HG03095 (cell line): ENCODE data around the gene TBC1D22A.

Source experiments
- ATAC-seq: cut with Tn5 transposase; IDR thresholded peaks from one replicate; pipeline ENCODE4 v1.9.1; 2021; ENCODE audit warnings: moderate library complexity; ENCODE audit not compliant: unreplicated experiment

The TBC1D22A gene

GRCh38 chr22:47065756-47066615, 303.5 kb downstream of the TBC1D22A start:
- no peak for ATAC-seq

- ATAC-seq = no peak
Observed at GRCh38 chr22:47066616-47066905, 304.1 kb downstream of the TBC1D22A start.

- no peak for ATAC-seq
Observed at GRCh38 chr22:47067321-47067890, 305.0 kb downstream of the TBC1D22A start.

- no peak for ATAC-seq
Observed at GRCh38 chr22:47067911-47068625, 305.6 kb downstream of the TBC1D22A start.

- no peak for ATAC-seq
Observed at GRCh38 chr22:47068626-47068996, 306.2 kb downstream of the TBC1D22A start.

GRCh38 chr22:47069270-47069669, 306.8 kb downstream of the TBC1D22A start:
- ATAC-seq = no peak

- ATAC-seq = no peak
Observed at GRCh38 chr22:47071078-47071806, 308.8 kb downstream of the TBC1D22A start.

GRCh38 chr22:47071807-47072641, 309.6 kb downstream of the TBC1D22A start:
- ATAC-seq = no peak

GRCh38 chr22:47072642-47072967, 310.2 kb downstream of the TBC1D22A start:
- no peak for ATAC-seq

GRCh38 chr22:47073075-47073474, 310.6 kb downstream of the TBC1D22A start:
- no peak for ATAC-seq

GRCh38 chr22:47074105-47074504, 311.7 kb downstream of the TBC1D22A start:
- no peak for ATAC-seq

- ATAC-seq = no peak
Observed at GRCh38 chr22:47075568-47075967, 313.1 kb downstream of the TBC1D22A start.

- no peak for ATAC-seq
Observed at GRCh38 chr22:47076758-47077157, 314.3 kb downstream of the TBC1D22A start.

GRCh38 chr22:47080100-47080499, 317.6 kb downstream of the TBC1D22A start:
- no peak for ATAC-seq

GRCh38 chr22:47082505-47082904, 320.1 kb downstream of the TBC1D22A start:
- no peak for ATAC-seq

GRCh38 chr22:47083379-47083986, 321.0 kb downstream of the TBC1D22A start:
- ATAC-seq = no peak

- ATAC-seq = no peak
Observed at GRCh38 chr22:47084226-47084625, 321.8 kb downstream of the TBC1D22A start.

- no peak for ATAC-seq
Observed at GRCh38 chr22:47086596-47087248, 324.3 kb downstream of the TBC1D22A start.

GRCh38 chr22:47088480-47089158, 326.2 kb downstream of the TBC1D22A start:
- ATAC-seq = no peak
